H1 (cell line): ENCODE measurements around the gene DEAF1. TPM values are rescaled to one million over a fixed set of nuclear protein-coding genes. Genes with fewer than 3 reads are reported as not detected.

Experiments
- ATF3 ChIP-seq: IDR thresholded peaks from 2 replicates; pipeline ENCODE4 v1.6.1; 2011; ENCODE audit warnings: low read depth, mild to moderate bottlenecking, low read length; ENCODE audit not compliant: insufficient read depth
- NRF1 ChIP-seq: IDR thresholded peaks from 2 replicates; pipeline ENCODE4 v1.6.1; 2011; ENCODE audit warnings: mild to moderate bottlenecking, low read depth, low read length, improper control_type of control experiment
- polyA plus RNA-seq, 7 experiments: library from polyadenylated mRNA; depleted of rRNA in 3 of 7; stranded (reverse) in 5 of 7; unstranded in 2 of 7; fragments of >200 nt in 5 of 7; fragments of 200-250 nt in 2 of 7; gene quantifications; 1 replicate in 5 of 7; 2 replicates in 1 of 7; 4 replicates in 1 of 7; pipeline versions ENCODE4 v1.2.1 to v1.2.3, GENCODE V29; 2011 to 2013; ENCODE audit warnings: missing spikeins in 2 of 7, mixed read lengths in 2 of 7
- total RNA-seq: library from RNA; stranded (reverse); fragmentation: NEBNext Ultra II Directional; extraction: Animal tissue kit (Norgen Biotek cat#: 25700); gene quantifications from 2 replicates; pipeline ENCODE4 v1.2.1, GENCODE V29; 2021

DEAF1 gene
- total and polyA plus RNA-seq, 2 of the 8 experiments (the other 6 are each of a cell fraction or from before 2014, with no cell fraction given): 47.3 to 58.4 TPM

GRCh38 chr11:656866-657265, 38.2 kb downstream of the DEAF1 start (continued):
- no peak for TF ChIP-seq ATF3
- TF ChIP-seq NRF1: no peak
